Endometrial microvascular endothelial cells (primary cell): ENCODE results near the gene HPD. TPM values are rescaled to one million over a fixed set of nuclear protein-coding genes. Genes with fewer than 3 reads are reported as not detected.
"Not testable (repeated sequence)": the region's sequence is repeated elsewhere in the genome, so short reads cannot be mapped to it uniquely, and the experiment has no call there.

Experiments
- in situ Hi-C: cut with HindIII; loops from 2 replicates; pipeline ENCODE4 v1.10.0; 2017; ENCODE audit warnings: low sequenced_read_pairs, low pct_unique_long_range_greater_than_20kb; ENCODE audit errors: inconsistent ontology term
- total RNA-seq: library from RNA; depleted of rRNA; stranded (reverse); fragments of >200 nt; gene quantifications from one replicate; pipeline ENCODE4 v1.2.3, GENCODE V29; 2015; ENCODE audit errors: inconsistent ontology term

The HPD gene
- not detected for total RNA-seq

- in situ Hi-C loops: no loop called here
These were observed at the start of gene HPD for GRCh38 chr12:121858662-121859572. Gene HPD (minus strand): TSS chr12:121858859. CDS start chr12:121858823, 36 bp downstream.

DNA sequence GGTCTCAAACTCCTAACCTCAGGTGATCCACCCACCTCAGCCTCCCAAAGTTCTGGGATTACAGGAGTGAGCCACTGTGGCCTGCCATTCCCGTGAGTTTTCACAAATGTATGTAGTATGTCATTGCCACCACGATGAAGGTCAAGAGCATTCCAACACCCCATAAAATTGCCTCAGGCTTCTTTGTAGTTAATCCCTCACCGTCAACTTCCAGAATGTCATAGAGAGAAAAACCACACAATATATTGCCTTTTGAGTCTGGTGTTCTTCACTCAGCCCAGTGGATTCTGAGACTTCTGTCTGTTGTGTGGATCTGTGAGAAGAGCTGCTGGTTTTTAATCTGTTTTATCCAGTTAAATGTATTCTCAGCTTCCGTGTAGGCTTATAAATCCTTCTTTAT is 47.1 kb upstream of the HPD start:
- in situ Hi-C loops: no loop called here

DNA sequence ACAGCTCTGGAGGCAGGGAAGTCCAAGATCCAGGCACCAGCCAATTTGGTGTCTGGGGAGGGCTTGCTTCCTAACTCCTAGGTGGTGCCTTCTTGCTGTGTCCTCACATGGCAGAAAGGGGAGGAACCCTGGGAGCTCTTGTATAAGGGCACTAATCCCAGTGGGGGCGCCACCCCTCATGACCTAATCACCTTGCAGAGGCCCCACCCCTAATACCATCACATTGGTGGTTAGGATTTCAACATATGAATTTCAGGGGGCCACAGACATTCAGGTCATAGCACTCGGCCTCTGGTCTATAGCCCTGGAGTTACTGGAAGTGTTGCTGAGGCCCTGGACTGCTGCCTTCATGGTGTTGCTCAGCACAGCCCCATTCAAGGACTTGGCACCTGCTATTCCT is 44.5 kb upstream of the HPD start:
- in situ Hi-C loops: no loop called here

DNA sequence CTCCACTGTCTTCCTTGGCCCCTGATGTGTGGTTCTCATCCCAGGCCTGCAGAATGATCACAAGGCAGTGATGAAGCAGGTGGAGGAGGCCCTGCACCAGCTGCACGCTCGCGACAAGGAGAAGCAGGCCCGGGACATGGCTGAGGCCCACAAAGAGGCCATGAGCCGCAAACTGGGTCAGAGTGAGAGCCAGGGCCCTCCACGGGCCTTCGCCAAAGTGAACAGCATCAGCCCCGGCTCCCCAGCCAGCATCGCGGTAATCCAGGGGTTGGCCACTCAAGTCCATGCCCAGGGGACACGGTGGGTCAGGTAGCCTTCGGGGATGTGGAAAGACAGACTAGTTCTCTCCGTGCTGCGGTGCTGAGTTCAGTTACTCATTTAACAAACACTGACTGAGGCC is 40.9 kb upstream of the HPD start:
- in situ Hi-C loops: no loop called here

DNA sequence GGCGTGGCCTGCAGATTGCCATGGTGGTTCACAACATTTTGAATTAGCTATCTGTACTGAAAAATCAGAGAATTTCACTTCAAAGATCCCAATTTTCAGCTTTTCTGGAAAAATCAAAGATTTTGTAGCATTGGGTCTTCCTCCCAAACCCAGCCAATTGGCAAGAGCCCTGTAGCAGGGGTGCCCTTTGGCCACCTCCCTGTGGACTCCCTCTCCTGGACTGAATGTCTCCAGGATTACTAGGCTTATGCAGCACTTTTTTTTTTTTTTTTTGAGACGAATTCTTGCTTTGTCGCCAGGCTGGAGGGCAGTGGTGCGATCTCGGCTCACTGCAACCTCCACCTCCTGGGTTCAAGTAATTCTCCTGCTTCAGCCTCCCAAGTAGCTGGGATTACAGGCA is 39.6 kb upstream of the HPD start:
- in situ Hi-C loops: no loop called here

DNA sequence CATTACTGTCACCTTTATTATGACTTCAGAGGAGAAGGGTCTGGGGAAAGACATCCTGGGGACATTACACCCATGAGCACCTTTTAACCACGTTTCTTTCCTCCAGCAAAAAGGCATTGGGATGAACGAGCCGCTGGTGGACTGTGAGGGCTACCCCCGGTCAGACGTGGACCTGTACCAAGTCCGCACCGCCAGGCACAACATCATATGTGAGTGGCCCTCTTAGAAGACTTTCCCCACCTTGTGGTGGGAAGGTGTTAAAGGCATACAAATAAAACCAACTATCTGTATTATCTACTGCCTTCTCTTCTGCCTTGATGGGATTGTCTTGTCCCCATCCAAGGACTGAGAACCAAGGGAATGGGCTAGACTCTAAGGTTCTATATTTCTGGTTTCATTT is 36.0 kb upstream of the HPD start:
- in situ Hi-C loops: no loop called here

DNA sequence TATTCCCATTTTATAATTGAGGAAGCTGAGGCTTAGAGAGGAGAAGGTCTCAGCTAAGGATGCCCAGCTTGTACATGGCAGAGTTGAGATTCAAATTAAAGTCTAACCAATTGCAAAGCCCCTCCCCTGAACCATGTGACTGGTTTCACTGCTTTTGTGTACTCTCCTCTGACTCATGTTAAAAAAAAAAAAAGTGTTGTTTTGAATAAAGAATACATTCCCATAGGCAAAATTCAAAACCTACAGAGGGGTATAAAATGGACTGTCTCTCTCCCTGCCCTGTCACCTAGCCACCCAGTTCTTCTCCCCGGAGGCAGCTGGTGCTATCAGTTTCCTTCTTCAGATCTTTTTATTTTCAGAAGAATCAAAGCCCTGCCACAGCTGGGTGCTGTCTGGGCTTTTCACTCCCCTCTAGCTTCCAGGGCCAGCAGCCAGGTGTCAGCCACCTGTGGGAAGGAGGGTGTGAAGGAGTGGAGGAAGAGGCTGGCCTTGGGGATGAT is 35.4 kb upstream of the HPD start:
- in situ Hi-C loops: no loop called here

- in situ Hi-C loops: no loop called here
These were observed 34.3 kb upstream of the HPD start for GRCh38 chr12:121892673-121893561.

GRCh38 chr12:121889661-121890060 is 31.0 kb upstream of the HPD start:
- in situ Hi-C loops: not testable (repeated sequence)

DNA sequence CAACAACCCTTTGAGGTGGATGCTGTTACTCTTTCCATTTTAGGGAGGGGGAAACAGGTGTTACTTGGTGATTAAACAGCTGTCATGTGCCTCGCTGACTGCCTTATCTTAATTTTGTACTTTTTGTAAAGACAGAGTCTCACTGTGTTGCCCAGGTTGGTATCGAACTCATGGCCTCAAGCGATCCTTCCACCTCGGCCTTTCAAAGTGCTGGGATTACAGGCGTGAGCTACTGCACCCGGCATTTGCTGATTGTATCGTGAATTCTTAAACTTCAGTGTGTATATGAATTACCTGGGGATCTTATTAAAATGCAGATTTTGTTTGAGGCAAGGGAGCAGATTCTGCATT is 30.6 kb upstream of the HPD start:
- in situ Hi-C loops: no loop called here

GRCh38 chr12:121888478-121889273 is 30.0 kb upstream of the HPD start, which contains the start of gene PSMD9:
Gene PSMD9 (plus strand): TSS chr12:121888790. CDS start chr12:121888857, 67 bp downstream.
- in situ Hi-C loops: no loop called here

DNA sequence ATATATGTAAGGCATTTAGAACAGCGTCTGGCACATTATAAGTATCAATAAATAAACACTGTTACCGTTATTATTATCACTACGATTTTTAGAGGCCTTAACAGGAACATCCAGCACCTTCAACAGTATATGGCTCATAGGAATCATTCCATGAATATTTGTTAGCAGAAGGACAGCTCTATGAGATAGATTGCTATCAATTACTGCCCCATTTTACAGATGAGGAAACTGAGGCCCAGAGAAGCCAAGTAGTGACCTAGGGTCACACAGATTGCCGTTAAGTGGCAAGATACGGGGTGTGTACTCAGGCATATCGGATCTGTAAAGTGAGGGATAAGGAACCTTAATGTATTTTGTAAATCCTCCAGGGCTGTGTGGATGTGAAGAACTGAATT is 29.4 kb upstream of the HPD start:
- in situ Hi-C loops: no loop called here

GRCh38 chr12:121885129-121885528 is 26.5 kb upstream of the HPD start:
- in situ Hi-C loops: not testable (repeated sequence)

- in situ Hi-C loops: no loop called here
These were observed 24.6 kb upstream of the HPD start for GRCh38 chr12:121883315-121883660.

- in situ Hi-C loops: not testable (repeated sequence)
These were observed 17.4 kb upstream of the HPD start for GRCh38 chr12:121876080-121876447.

- in situ Hi-C loops: no loop called here
These were observed 16.9 kb upstream of the HPD start for GRCh38 chr12:121875582-121875981.

- in situ Hi-C loops: no loop called here
These were observed 15.4 kb upstream of the HPD start for GRCh38 chr12:121874071-121874470.

GRCh38 chr12:121873216-121873569 is 14.5 kb upstream of the HPD start:
- in situ Hi-C loops: no loop called here

GRCh38 chr12:121872546-121873215 is 14.0 kb upstream of the HPD start:
- in situ Hi-C loops: no loop called here
